ENCODE measurements around the gene DDR1.
"Not testable (repeated sequence)": the region's sequence is repeated elsewhere in the genome, so short reads cannot be mapped to it uniquely, and the experiment has no call there.

The DDR1 gene

DNA sequence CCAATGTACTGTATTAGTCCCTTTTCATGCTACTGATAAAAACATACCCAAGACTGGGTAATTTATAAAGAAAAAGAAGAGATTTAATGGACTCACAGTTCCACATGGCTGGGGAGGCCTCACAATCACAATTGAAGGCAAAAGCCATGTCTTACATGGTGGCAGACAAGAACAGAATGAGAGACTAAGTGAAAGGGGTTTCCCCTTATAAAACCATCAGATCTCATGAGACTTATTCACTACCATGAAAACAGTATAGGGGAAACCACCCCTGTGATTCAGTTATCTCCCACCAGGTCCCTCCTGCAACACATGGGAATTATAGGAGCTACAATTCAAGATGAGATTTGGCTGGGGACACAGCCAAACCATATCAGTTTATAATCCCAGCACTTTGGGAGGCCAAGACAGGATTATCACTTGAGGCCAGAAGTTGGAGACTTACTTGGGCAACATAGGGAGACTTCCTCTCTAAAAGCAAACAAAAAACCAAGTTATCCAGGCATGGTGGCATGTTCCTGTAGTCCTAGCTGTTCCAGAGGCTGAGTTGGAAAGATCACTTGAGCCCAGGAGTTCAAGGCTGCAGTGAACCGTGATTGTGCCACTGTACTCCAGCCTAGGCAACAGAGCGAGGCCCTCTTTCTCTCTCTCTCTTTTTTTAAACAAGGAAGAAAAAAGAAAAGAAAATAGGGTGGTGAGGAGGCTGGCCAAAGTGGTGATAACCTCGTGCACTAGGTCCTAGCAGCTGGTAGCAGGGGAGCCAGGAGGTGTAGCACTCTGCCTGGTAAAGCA, 22.9 kb upstream of the DDR1 start:
- TF ChIP-seq FOXP2 (optimal IDR thresholded peaks at IDR 0.05; ENCODE audit: control extremely low read depth, extremely low read length, insufficient read depth) (no peak), EZH2 (IDR thresholded peaks at IDR 0.05) (no peak), POLR2AphosphoS5 (IDR thresholded peaks at IDR 0.05; ENCODE audit: borderline replicate concordance, low read depth, low read length) (no peak)
- DNase-seq (ENCODE audit: low read depth, low spot score), result no peak
- no peaks in the 10 kb centered on the region for H3K36me3 ChIP-seq (ENCODE audit: insufficient read depth, low read length)
- no peak overlapping the region for H3K27ac ChIP-seq
- H3K4me3 ChIP-seq, result no peak overlapping the region
- no peaks in the 10 kb centered on the region for H3K9me3 ChIP-seq (ENCODE audit: low read depth, low read length)
- H3K9ac ChIP-seq (ENCODE audit: insufficient read length), result no peak overlapping the region

DNA sequence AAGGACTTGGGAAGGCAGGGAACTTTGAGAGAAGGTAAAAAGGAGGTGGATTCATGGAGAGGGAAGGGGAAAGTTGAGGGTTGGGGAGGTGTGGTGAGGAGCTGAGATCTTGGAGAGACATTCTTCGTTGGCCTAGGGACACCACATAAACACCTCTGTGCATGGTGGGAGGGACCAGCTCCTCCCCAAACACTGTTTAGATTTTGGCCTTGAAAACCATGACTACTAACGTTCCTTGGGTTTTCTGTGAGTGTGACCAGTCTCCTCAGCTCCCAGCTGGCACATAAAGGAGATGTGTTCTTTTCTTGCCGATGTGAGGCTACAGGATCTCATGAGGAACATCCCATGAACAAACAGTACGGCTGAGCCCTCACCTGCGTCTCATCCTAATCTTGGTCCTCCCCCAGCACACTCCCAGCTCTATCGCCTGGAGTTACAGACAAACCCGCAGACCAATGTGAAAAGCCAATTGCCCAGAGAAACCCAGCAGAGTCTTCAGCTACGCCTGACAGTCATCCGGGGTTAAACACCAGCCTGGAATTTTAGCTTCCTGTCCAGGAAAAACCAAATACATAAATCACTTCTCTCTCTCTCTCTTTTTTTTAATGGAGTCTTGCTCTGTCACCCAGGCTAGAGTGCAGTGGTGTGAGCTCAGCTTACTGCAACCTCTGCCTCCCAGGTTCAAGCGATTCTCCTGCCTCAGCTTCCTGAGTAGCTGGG, 22.0 kb upstream of the DDR1 start:
- no peak for DNase-seq (ENCODE audit: low read depth, low spot score)
- Histone ChIP-seq H3K27ac (no peak overlapping the region), H3K36me3 (ENCODE audit: insufficient read depth, low read length) (no peaks in the 10 kb centered on the region), H3K9me3 (ENCODE audit: low read depth, low read length) (no peaks in the 10 kb centered on the region), H3K9ac (ENCODE audit: insufficient read length) (no peak overlapping the region), H3K4me3 (no peak overlapping the region)
- TF ChIP-seq POLR2AphosphoS5 (IDR thresholded peaks at IDR 0.05; ENCODE audit: borderline replicate concordance, low read depth, low read length) (no peak), EZH2 (IDR thresholded peaks at IDR 0.05) (no peak), FOXP2 (optimal IDR thresholded peaks at IDR 0.05; ENCODE audit: control extremely low read depth, extremely low read length, insufficient read depth) (no peak)

DNA sequence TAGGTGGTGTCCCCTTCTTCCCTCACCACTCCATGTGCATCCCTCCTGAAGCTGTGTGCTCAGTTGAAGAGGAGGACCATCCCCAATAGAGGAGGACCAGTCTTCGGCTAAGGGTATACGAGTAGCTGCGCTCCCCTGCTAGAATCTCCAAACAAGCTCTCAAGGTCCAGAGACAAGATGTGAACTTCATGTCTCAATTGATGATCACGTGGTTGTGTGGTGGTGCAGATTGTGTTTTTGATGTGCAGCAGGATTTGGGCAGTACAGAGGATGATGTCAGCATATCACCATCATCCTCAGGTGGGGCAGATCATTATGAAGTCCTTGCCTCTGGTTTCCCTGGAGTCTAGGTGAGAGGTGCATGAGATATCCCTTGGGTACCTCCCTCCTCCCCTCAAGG, 20.0 kb upstream of the DDR1 start:
- no peak for DNase-seq (ENCODE audit: low read depth, low spot score)
- H3K4me3 ChIP-seq, result no peak overlapping the region
- no peak overlapping the region for H3K9ac ChIP-seq (ENCODE audit: insufficient read length)
- TF ChIP-seq EZH2 (IDR thresholded peaks at IDR 0.05), result no peak
- TF ChIP-seq FOXP2 (optimal IDR thresholded peaks at IDR 0.05; ENCODE audit: control extremely low read depth, extremely low read length, insufficient read depth), result no peak
- no peak for TF ChIP-seq POLR2AphosphoS5 (IDR thresholded peaks at IDR 0.05; ENCODE audit: borderline replicate concordance, low read depth, low read length)
- H3K9me3 ChIP-seq (ENCODE audit: low read depth, low read length), result peaks cover 7% of the 10 kb centered on the region; the same call in 1 of the 2 replicates
- no peaks in the 10 kb centered on the region for H3K36me3 ChIP-seq (ENCODE audit: insufficient read depth, low read length)
- no peak overlapping the region for H3K27ac ChIP-seq

DNA sequence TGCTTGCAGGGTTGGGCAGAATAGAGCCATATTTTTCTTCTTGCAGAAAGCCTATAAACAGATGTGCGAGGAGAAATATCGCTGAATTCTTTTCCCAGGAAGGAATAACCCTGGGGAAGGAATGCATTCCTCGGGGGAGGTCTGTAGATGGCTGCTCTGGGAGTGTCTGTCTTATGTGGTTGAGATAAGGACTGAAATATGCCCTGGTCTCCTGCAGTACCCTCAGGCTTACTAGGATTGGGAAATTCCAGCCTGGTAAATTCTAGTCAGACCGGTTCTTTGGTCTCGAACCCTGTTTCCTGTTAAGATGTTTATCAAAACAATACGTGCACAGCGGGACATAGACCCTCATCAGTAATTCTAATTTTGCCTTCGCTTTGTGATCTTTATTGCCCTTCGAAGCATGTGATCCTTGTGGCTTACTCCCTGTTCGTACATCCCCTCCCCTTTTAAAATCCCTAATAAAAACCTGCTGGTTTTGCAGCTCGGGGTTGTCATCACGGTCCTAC, 15.0 kb upstream of the DDR1 start:
- H3K9ac ChIP-seq (ENCODE audit: insufficient read length); H3K36me3 ChIP-seq (ENCODE audit: insufficient read depth, low read length): not testable (repeated sequence)
- DNase-seq (ENCODE audit: low read depth, low spot score), result peak; percentile 91
- H3K9me3 ChIP-seq (ENCODE audit: low read depth, low read length), result peaks cover 18% of the 10 kb centered on the region
- peak overlapping the region; percentile 50; the same call in 1 of the 2 replicates for H3K4me3 ChIP-seq
- peak overlapping the region; percentile 97 for H3K27ac ChIP-seq

DNA sequence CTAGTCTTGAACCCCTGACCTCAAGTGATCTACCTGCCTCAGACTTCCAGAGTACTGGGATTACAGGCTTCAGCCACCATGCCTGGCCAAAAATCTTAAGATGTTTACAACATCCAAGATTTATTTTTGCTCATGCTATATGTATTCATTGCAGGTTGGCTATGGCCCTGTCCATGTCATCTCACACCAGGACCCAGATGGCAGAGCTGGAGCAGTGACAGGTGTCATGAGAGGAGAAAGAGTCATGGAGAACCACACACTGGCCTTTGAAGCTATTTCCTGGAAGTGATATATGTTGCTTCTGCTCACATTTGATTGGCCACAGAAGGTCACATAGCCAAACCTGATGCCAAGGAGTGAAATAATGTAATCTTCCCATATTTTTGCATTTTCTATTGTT, 13.8 kb upstream of the DDR1 start:
- Histone ChIP-seq H3K36me3 (ENCODE audit: insufficient read depth, low read length) (no peaks in the 10 kb centered on the region), H3K4me3 (no peak overlapping the region), H3K9ac (ENCODE audit: insufficient read length) (no peak overlapping the region), H3K9me3 (ENCODE audit: low read depth, low read length) (peaks cover 18% of the 10 kb centered on the region), H3K27ac (peak overlapping the region; percentile 97; the same call in 1 of the 2 replicates)
- DNase-seq (ENCODE audit: low read depth, low spot score), result no peak
- TF ChIP-seq FOXP2 (optimal IDR thresholded peaks at IDR 0.05; ENCODE audit: control extremely low read depth, extremely low read length, insufficient read depth) (no peak), EZH2 (IDR thresholded peaks at IDR 0.05) (no peak), POLR2AphosphoS5 (IDR thresholded peaks at IDR 0.05; ENCODE audit: borderline replicate concordance, low read depth, low read length) (no peak)

DNA sequence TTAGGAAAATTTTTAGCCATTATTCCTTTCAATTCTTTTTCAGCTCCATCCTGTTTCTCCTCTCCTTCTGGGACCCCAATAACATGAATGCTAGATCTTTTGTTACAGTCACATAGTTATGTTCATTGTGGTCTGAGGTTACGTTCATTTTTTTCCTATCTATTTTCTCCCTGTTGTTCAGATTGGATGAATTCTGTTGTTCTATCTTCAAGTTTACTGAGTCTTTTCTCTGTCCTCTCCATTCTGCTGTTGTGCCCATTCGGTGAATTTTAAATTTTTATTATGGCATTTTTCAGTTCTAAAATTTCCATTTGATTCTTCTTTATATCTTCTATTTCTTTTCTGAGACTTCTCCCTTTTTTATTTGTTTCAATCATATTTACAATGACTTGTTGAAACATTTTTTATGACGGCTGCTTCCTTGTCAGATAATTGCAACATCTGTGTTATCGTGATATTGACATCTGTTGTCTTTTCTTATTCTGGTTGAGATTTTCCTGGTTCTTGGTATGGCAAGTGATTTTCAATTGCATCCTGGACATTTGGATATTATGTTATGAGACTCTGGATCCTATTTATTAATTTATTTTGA, 12.6 kb upstream of the DDR1 start:
- DNase-seq (ENCODE audit: low read depth, low spot score), result no peak
- Histone ChIP-seq H3K4me3 (no peak overlapping the region), H3K36me3 (ENCODE audit: insufficient read depth, low read length) (no peaks in the 10 kb centered on the region), H3K9me3 (ENCODE audit: low read depth, low read length) (peaks cover 18% of the 10 kb centered on the region), H3K9ac (ENCODE audit: insufficient read length) (no peak overlapping the region), H3K27ac (no peak overlapping the region)
- TF ChIP-seq EZH2 (IDR thresholded peaks at IDR 0.05) (no peak), POLR2AphosphoS5 (IDR thresholded peaks at IDR 0.05; ENCODE audit: borderline replicate concordance, low read depth, low read length) (no peak), FOXP2 (optimal IDR thresholded peaks at IDR 0.05; ENCODE audit: control extremely low read depth, extremely low read length, insufficient read depth) (no peak)

DNA sequence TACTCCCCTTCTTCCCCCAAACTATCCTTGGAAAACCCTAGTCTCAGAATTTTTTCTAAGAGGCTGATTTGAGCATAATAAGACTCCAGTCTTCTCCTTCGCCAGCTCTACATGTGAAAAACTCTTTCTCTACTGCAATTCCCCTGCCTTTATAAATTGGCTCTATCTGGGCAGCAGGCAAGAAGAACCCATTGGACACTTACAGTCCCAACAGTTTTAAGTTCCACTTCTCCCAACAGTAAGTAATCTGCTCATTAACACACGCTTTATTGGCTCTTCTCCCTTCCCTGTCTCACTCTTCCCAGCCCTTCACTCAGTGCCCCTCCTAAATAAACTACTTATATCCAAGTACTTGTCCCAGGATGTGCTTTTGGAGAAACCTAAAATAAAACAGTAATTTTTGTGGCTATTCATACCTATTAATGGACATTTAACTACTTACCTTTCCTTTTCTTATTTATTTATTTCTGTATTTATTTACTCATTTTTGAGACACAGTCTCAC, 11.1 kb upstream of the DDR1 start:
- Histone ChIP-seq H3K36me3 (ENCODE audit: insufficient read depth, low read length) (no peaks in the 10 kb centered on the region), H3K9ac (ENCODE audit: insufficient read length) (no peak overlapping the region), H3K4me3 (no peak overlapping the region), H3K27ac (no peak overlapping the region), H3K9me3 (ENCODE audit: low read depth, low read length) (peaks cover 16% of the 10 kb centered on the region)
- no peak for TF ChIP-seq EZH2 (IDR thresholded peaks at IDR 0.05)
- TF ChIP-seq FOXP2 (optimal IDR thresholded peaks at IDR 0.05; ENCODE audit: control extremely low read depth, extremely low read length, insufficient read depth), result no peak
- TF ChIP-seq POLR2AphosphoS5 (IDR thresholded peaks at IDR 0.05; ENCODE audit: borderline replicate concordance, low read depth, low read length), result no peak
- DNase-seq (ENCODE audit: low read depth, low spot score), result no peak

DNA sequence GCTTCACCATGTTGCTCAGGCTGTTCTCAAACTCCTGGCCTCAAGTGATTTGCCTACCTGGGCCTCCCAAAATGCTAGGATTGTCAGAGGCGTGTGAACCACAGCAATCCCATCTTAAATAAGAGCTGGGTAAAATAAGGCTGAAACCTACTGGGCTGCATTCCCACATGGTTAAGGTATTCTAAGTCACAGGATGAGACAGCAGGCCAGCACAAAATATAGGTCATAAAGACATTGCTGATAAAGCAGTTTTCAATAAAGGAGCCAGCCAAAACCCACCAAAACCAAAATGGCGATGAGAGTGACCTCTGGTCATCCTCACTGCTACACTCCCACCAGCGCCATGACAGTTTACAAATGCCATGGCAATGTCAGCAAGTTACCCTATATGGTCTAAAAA, 10.5 kb upstream of the DDR1 start:
- H3K27ac ChIP-seq; H3K36me3 ChIP-seq (ENCODE audit: insufficient read depth, low read length); H3K9ac ChIP-seq (ENCODE audit: insufficient read length); DNase-seq (ENCODE audit: low read depth, low spot score); H3K4me3 ChIP-seq: not testable (repeated sequence)
- H3K9me3 ChIP-seq (ENCODE audit: low read depth, low read length), result peaks cover 11% of the 10 kb centered on the region
